ENCODE measurements around the gene CROCC. TPM values are rescaled to one million over a fixed set of nuclear protein-coding genes. Genes with fewer than 3 reads are reported as not detected.
"Not testable (repeated sequence)": the region's sequence is repeated elsewhere in the genome, so short reads cannot be mapped to it uniquely, and the experiment has no call there.

The CROCC gene
- total RNA-seq, 1 donor from 2014 or later = 33.0 TPM

- DNase-seq (ENCODE audit: low spot score) = peak; percentile 86
These were observed 26.0 kb upstream of the CROCC start, which contains the start of gene RNU1-2 for GRCh38 chr1:16895598-16896315. TSS of gene RNU1-2 (plus strand) at chr1:16895980.

- peak; percentile 28 for DNase-seq (ENCODE audit: low spot score)
These were observed 25.2 kb upstream of the CROCC start for GRCh38 chr1:16896316-16897055.

- DNase-seq (ENCODE audit: low spot score) = not testable (repeated sequence)
These were observed 24.1 kb upstream of the CROCC start for GRCh38 chr1:16897653-16898052.

GRCh38 chr1:16898298-16898697 is 23.4 kb upstream of the CROCC start:
- DNase-seq (ENCODE audit: low spot score) = not testable (repeated sequence)

- DNase-seq (ENCODE audit: low spot score) = not testable (repeated sequence)
These were observed 22.7 kb upstream of the CROCC start for GRCh38 chr1:16899020-16899419.

- DNase-seq (ENCODE audit: low spot score) = no peak
These were observed 21.0 kb upstream of the CROCC start for GRCh38 chr1:16900751-16901150.

GRCh38 chr1:16901371-16901770 is 20.4 kb upstream of the CROCC start:
- not testable (repeated sequence) for DNase-seq (ENCODE audit: low spot score)

- no peak for DNase-seq (ENCODE audit: low spot score)
These were observed 18.7 kb upstream of the CROCC start for GRCh38 chr1:16903054-16903453.

- no peak for DNase-seq (ENCODE audit: low spot score)
These were observed 18.3 kb upstream of the CROCC start for GRCh38 chr1:16903458-16903796.

GRCh38 chr1:16904560-16905109 is 17.1 kb upstream of the CROCC start:
- DNase-seq (ENCODE audit: low spot score) = peak; percentile 96

- DNase-seq (ENCODE audit: low spot score) = no peak
These were observed 16.4 kb upstream of the CROCC start for GRCh38 chr1:16905110-16905867.

GRCh38 chr1:16905868-16906702 is 15.6 kb upstream of the CROCC start:
- DNase-seq (ENCODE audit: low spot score) = no peak

GRCh38 chr1:16906873-16907272 is 14.9 kb upstream of the CROCC start:
- DNase-seq (ENCODE audit: low spot score) = no peak

- no peak for DNase-seq (ENCODE audit: low spot score)
These were observed 13.6 kb upstream of the CROCC start for GRCh38 chr1:16907870-16908758.

GRCh38 chr1:16911851-16912721 is 9.6 kb upstream of the CROCC start:
- not testable (repeated sequence) for DNase-seq (ENCODE audit: low spot score)

- not testable (repeated sequence) for DNase-seq (ENCODE audit: low spot score)
These were observed 9.0 kb upstream of the CROCC start for GRCh38 chr1:16912742-16913141.

GRCh38 chr1:16913181-16913832 is 8.4 kb upstream of the CROCC start:
- DNase-seq (ENCODE audit: low spot score) = no peak

- DNase-seq (ENCODE audit: low spot score) = peak; percentile 92
These were observed 7.7 kb upstream of the CROCC start for GRCh38 chr1:16913833-16914662.
